H9 (cell line): ENCODE results near the gene ZNF646. TPM values are rescaled to one million over a fixed set of nuclear protein-coding genes. Genes with fewer than 3 reads are reported as not detected.

Source experiments
- DNase-seq: peaks from one replicate; pipeline ENCODE4 v3.0.0-alpha.2; 2017
- H2AFZ ChIP-seq: one replicate; pipeline ENCODE4 v1.6.1; 2013; ENCODE audit warnings: mild to moderate bottlenecking, low read length, control low read depth, moderate library complexity
- H2AK5ac ChIP-seq: 2 replicates; pipeline ENCODE4 v1.6.1; 2013; ENCODE audit warnings: low read length, control low read depth, mixed read lengths; ENCODE audit not compliant: insufficient read length
- H2BK120ac ChIP-seq: one replicate; pipeline ENCODE4 v1.6.1; 2013; ENCODE audit warnings: low read depth, mild to moderate bottlenecking, low read length, control low read depth, inconsistent platforms; ENCODE audit not compliant: poor library complexity, severe bottlenecking
- H2BK12ac ChIP-seq: 2 replicates; pipeline ENCODE4 v1.6.1; 2013; ENCODE audit warnings: low read length, control low read depth, mixed read lengths, low read depth; ENCODE audit not compliant: insufficient read length
- H2BK15ac ChIP-seq: 2 replicates; pipeline ENCODE4 v1.6.1; 2013; ENCODE audit warnings: low read depth, low read length, control low read depth
- H2BK20ac ChIP-seq: one replicate; pipeline ENCODE4 v1.6.1; 2013; ENCODE audit warnings: low read depth, mild to moderate bottlenecking, low read length, control low read depth, inconsistent platforms; ENCODE audit not compliant: poor library complexity, severe bottlenecking
- H2BK5ac ChIP-seq: 2 replicates; pipeline ENCODE4 v1.6.1; 2013; ENCODE audit warnings: low read length, control low read depth, mixed read lengths; ENCODE audit not compliant: insufficient read length
- H3K14ac ChIP-seq: 2 replicates; pipeline ENCODE4 v1.6.1; 2013; ENCODE audit warnings: low read length, control low read depth; ENCODE audit not compliant: insufficient read depth
- H3K18ac ChIP-seq: 2 replicates; pipeline ENCODE4 v1.6.1; 2013; ENCODE audit warnings: low read depth, mild to moderate bottlenecking, mixed read lengths, low read length, control low read depth; ENCODE audit not compliant: insufficient read length
- H3K23ac ChIP-seq: 2 replicates; pipeline ENCODE4 v1.6.1; 2013; ENCODE audit warnings: low read length, control low read depth, mixed read lengths, low read depth; ENCODE audit not compliant: insufficient read length
- H3K23me2 ChIP-seq: 2 replicates; pipeline ENCODE4 v1.6.1; 2013; ENCODE audit warnings: low read depth, mild to moderate bottlenecking, mixed read lengths, low read length, control low read depth; ENCODE audit not compliant: insufficient read length, poor library complexity, severe bottlenecking
- H3K27ac ChIP-seq: 2 replicates; pipeline ENCODE4 v1.5.1; 2013; ENCODE audit warnings: low read length, control low read depth, mixed read lengths, low read depth; ENCODE audit not compliant: insufficient read length
- H3K27me3 ChIP-seq: 2 replicates; pipeline ENCODE4 v1.6.1; 2013; ENCODE audit warnings: low read length, control low read depth, inconsistent platforms; ENCODE audit not compliant: insufficient read depth
- H3K4ac ChIP-seq: 2 replicates; pipeline ENCODE4 v1.6.1; 2013; ENCODE audit warnings: low read depth, mild to moderate bottlenecking, control low read depth, inconsistent platforms, low read length, moderate library complexity
- H3K4me1 ChIP-seq: 2 replicates; pipeline ENCODE4 v1.6.1; 2013; ENCODE audit warnings: low read length, control low read depth, inconsistent platforms; ENCODE audit not compliant: insufficient read depth
- H3K4me2 ChIP-seq: 2 replicates; pipeline ENCODE4 v1.6.1; 2013; ENCODE audit warnings: low read length, control low read depth, mixed read lengths; ENCODE audit not compliant: insufficient read length, insufficient read depth
- H3K56ac ChIP-seq: 2 replicates; pipeline ENCODE4 v1.6.1; 2013; ENCODE audit warnings: low read depth, mild to moderate bottlenecking, mixed read lengths, low read length, control low read depth; ENCODE audit not compliant: insufficient read length
- H3K79me1 ChIP-seq: 2 replicates; pipeline ENCODE4 v1.6.1; 2013; ENCODE audit warnings: low read depth, mild to moderate bottlenecking, moderate library complexity, low read length, control low read depth, inconsistent platforms; ENCODE audit not compliant: insufficient read depth, poor library complexity, severe bottlenecking
- H3K79me2 ChIP-seq: 2 replicates; pipeline ENCODE4 v1.6.1; 2013; ENCODE audit warnings: low read length, control low read depth, inconsistent platforms; ENCODE audit not compliant: insufficient read depth
- H3K9ac ChIP-seq: 2 replicates; pipeline ENCODE4 v1.6.1; 2013; ENCODE audit warnings: low read length, control low read depth, mixed read lengths; ENCODE audit not compliant: insufficient read length; ENCODE audit errors: extremely low read depth
- H3K9me3 ChIP-seq: one replicate; pipeline ENCODE4 v1.6.1; 2013; ENCODE audit warnings: low read depth, low read length, inconsistent platforms; ENCODE audit not compliant: control insufficient read depth
- H3T11ph ChIP-seq: one replicate; pipeline ENCODE4 v1.6.1; 2013; ENCODE audit warnings: mild to moderate bottlenecking, low read length, control low read depth, inconsistent platforms
- H4K20me1 ChIP-seq: one replicate; pipeline ENCODE4 v1.6.1; 2013; ENCODE audit not compliant: control insufficient read depth, insufficient read length, insufficient read depth
- H4K5ac ChIP-seq: 2 replicates; pipeline ENCODE4 v1.6.1; 2013; ENCODE audit warnings: low read depth, mild to moderate bottlenecking, mixed read lengths, low read length, control low read depth; ENCODE audit not compliant: insufficient read length
- H4K8ac ChIP-seq: replicated peaks from 2 replicates; pipeline ENCODE4 v1.6.1; 2013; ENCODE audit warnings: low read length, control low read depth, mixed read lengths, low read depth; ENCODE audit not compliant: insufficient read length
- H4K91ac ChIP-seq: 2 replicates; pipeline ENCODE4 v1.6.1; 2013; ENCODE audit warnings: low read depth, mild to moderate bottlenecking, moderate library complexity, mixed read lengths, low read length, control low read depth; ENCODE audit not compliant: insufficient read length
- H3K27ac Mint-ChIP-seq, 3 experiments: 2 replicates in 2 of 3; 3 replicates in 1 of 3; pipeline ENCODE4 v1.8.0; 2020 to 2021; ENCODE audit warnings: mixed read lengths in 3 of 3, mild to moderate bottlenecking in 1 of 3, moderate library complexity in 1 of 3
- H3K27me3 Mint-ChIP-seq: 2 replicates; pipeline ENCODE4 v1.8.0; 2021; ENCODE audit warnings: low read depth, mild to moderate bottlenecking, moderate library complexity, mixed read lengths
- H3K36me3 Mint-ChIP-seq, 3 experiments: 2 replicates in 2 of 3; 3 replicates in 1 of 3; pipeline ENCODE4 v1.8.0; 2020 to 2021; ENCODE audit warnings: low read depth in 3 of 3, mixed read lengths in 3 of 3; ENCODE audit not compliant: insufficient read depth in 1 of 3
- H3K4me1 Mint-ChIP-seq, 2 experiments: 2 replicates each; pipeline ENCODE4 v1.8.0; 2020; ENCODE audit warnings: mixed read lengths in 2 of 2
- H3K4me3 Mint-ChIP-seq, 2 experiments: 2 replicates in 1 of 2; 3 replicates in 1 of 2; pipeline ENCODE4 v1.8.0; 2020 to 2021; ENCODE audit warnings: mild to moderate bottlenecking in 2 of 2, mixed read lengths in 2 of 2, moderate library complexity in 1 of 2
- H3K9me3 Mint-ChIP-seq, 2 experiments: 2 replicates in 1 of 2; 3 replicates in 1 of 2; pipeline ENCODE4 v1.8.0; 2020; ENCODE audit warnings: mild to moderate bottlenecking in 2 of 2, mixed read lengths in 2 of 2, moderate library complexity in 1 of 2
- CTCF ChIP-seq: fragments of 200-600 bp; sonication (generic); conservative IDR thresholded peaks from 3 replicates; pipeline ENCODE4 v1.8.0; 2021; ENCODE audit warnings: antibody characterized with exemption, mild to moderate bottlenecking
- WGBS: extraction: QIAGEN DNeasy Blood & Tissue Kit; methylation state at CpG from one replicate; pipeline ENCODE4 v1.1.7; 2013; ENCODE audit warnings: missing lambda C conversion rate, low lambda C conversion rate, mixed read lengths; ENCODE audit not compliant: insufficient read length; ENCODE audit errors: extremely low coverage; 5-methylcytosine and 5-hydroxymethylcytosine counted together
- total RNA-seq: library from RNA; stranded (reverse); gene quantifications from 2 replicates; pipeline ENCODE4 v1.2.1, GENCODE V29; 2021

Gene ZNF646
- total RNA-seq, 1 experiment from 2014 or later, result 29.2 TPM

DNA sequence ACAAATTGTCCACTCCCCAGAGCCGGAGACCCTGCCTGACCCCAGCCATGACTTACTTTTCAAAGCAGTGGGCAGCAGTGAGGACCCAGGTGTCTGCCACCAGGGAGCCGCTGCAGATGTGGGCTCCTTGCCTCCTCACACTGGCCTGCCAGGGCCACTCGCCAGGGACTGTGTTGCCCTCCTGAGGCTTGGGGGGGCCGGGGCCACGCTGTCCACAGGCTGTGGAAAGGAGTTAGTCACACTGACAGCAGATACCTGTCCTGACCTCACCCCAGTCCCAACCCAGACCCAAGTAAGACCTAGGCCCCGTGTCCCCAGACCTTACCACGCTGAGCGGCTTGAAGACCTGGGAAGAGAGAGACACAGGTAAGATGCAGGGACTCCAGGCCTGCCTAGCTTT, 13.3 kb downstream of the ZNF646 start:
- H4K8ac ChIP-seq, result no peak overlapping the region
- no peak overlapping the region for H2BK12ac ChIP-seq
- no peak overlapping the region for H3K14ac ChIP-seq
- no peak overlapping the region for H4K5ac ChIP-seq
- no peak overlapping the region for H3K4ac ChIP-seq
- no peaks in the 10 kb centered on the region for H3K9me3 ChIP-seq
- H3K18ac ChIP-seq, result no peak overlapping the region
- no peak overlapping the region for H2BK15ac ChIP-seq
- H2BK20ac ChIP-seq, result no peak overlapping the region
- no peak overlapping the region for H3K9ac ChIP-seq
- Mint-ChIP-seq H3K9me3 (no peaks in the 10 kb centered on the region), H3K36me3 (peaks cover 5 to 31% (median 26%) of the 10 kb centered on the region in 3 experiments; a peak in 6 of 7 replicates), H3K27ac (no peak overlapping the region), H3K4me3 (no peak overlapping the region), H3K27me3 (no peaks in the 10 kb centered on the region), H3K4me1 (no peaks in the 10 kb centered on the region; a peak in 1 of 4 replicates)
- H3K27ac ChIP-seq, result no peak overlapping the region
- no peak for DNase-seq
- no peak overlapping the region for H3K56ac ChIP-seq
- H3K79me2 ChIP-seq, result peaks cover 2% of the 10 kb centered on the region; the same call in 1 of the 2 replicates
- H2AK5ac ChIP-seq, result no peak overlapping the region
- H2BK5ac ChIP-seq, result no peak overlapping the region
- no peak for TF ChIP-seq CTCF
- no peaks in the 10 kb centered on the region for H3K23me2 ChIP-seq
- H3K27me3 ChIP-seq, result no peaks in the 10 kb centered on the region
- H2AFZ ChIP-seq, result no peak overlapping the region
- H2BK120ac ChIP-seq, result no peak overlapping the region
- H3K4me2 ChIP-seq, result no peak overlapping the region
- WGBS, result no CpG with 5 or more reads among the region's 8 CpGs
- H4K20me1 ChIP-seq, result no peaks in the 10 kb centered on the region
- no peak overlapping the region for H3T11ph ChIP-seq
- no peak overlapping the region for H3K23ac ChIP-seq
- peaks cover 2% of the 10 kb centered on the region for H3K79me1 ChIP-seq
- no peaks in the 10 kb centered on the region for H3K4me1 ChIP-seq
- H4K91ac ChIP-seq, result no peak overlapping the region
